Spleen (tissue), 7 donors: ENCODE results near the gene CHD2.

Source experiments
- POLR2A ChIP-seq, 3 donors: fragments of 450-650 bp; IDR thresholded peaks; one replicate each; pipeline ENCODE4 v1.5.1; 2017; ENCODE audit warnings: antibody characterized with exemption in 3 of 3, mild to moderate bottlenecking in 1 of 3
- TF ChIP-seq, protein P1 (sequence below), 11 experiments: fragments of 200-600 bp in 7 of 11; fragments of 450-650 bp in 4 of 11; sonication (generic) in 4 of 11; IDR thresholded peaks in 8 of 11; conservative IDR thresholded peaks in 3 of 11; 1 replicate in 7 of 11; 2 replicates in 4 of 11; pipeline versions ENCODE4 v1.4.0 to v1.8.0; 2016 to 2021; ENCODE audit warnings: antibody characterized with exemption in 11 of 11, inconsistent platforms in 4 of 11, mild to moderate bottlenecking in 1 of 11
- donor health status: DM: no; HTN: no; CAD: no; lungs with moderate emphysema.
- donor health status: DM: no; HTN: no; CAD: no.
- donor health status: DM: no; HTN: no; CAD: no.

DNA sequence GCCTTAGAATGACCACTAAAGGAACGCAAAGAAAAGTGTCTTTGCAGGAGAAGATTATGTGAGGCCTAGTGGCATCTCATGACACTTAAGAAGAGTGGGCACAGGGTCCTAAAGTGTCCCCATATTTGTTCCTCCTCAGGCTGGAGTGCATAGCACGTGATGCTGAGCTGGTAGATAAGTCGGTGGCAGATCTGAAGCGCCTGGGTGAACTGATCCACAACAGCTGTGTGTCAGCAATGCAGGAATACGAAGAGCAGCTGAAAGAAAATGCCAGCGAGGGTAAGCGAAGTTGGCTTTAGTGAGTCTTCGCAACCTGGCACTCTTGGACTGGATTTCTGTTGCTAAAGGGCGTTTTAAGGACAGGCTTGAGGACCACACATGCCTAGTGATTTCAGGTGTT, 92.6 kb downstream of the CHD2 start:
- TF ChIP-seq, protein P1, sequence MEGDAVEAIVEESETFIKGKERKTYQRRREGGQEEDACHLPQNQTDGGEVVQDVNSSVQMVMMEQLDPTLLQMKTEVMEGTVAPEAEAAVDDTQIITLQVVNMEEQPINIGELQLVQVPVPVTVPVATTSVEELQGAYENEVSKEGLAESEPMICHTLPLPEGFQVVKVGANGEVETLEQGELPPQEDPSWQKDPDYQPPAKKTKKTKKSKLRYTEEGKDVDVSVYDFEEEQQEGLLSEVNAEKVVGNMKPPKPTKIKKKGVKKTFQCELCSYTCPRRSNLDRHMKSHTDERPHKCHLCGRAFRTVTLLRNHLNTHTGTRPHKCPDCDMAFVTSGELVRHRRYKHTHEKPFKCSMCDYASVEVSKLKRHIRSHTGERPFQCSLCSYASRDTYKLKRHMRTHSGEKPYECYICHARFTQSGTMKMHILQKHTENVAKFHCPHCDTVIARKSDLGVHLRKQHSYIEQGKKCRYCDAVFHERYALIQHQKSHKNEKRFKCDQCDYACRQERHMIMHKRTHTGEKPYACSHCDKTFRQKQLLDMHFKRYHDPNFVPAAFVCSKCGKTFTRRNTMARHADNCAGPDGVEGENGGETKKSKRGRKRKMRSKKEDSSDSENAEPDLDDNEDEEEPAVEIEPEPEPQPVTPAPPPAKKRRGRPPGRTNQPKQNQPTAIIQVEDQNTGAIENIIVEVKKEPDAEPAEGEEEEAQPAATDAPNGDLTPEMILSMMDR (IDR thresholded peaks at IDR 0.05 in 8 of 11, conservative IDR thresholded peaks at IDR 0.05 in 3 of 11), result no peak
- TF ChIP-seq POLR2A (IDR thresholded peaks at IDR 0.05), result no peak
